Measurements from ENCODE around the gene HOXA13. TPM values are rescaled to one million over a fixed set of nuclear protein-coding genes. Genes with fewer than 3 reads are reported as not detected.

HOXA13 gene
- total and polyA plus RNA-seq, 4 donors = not detected

- no peaks in the 10 kb centered on the region for H3K36me3 ChIP-seq (ENCODE audit: control insufficient read depth in 4 of 4, insufficient read depth in 4 of 4, low read length in 4 of 4)
- DNase-seq (no peak), ATAC-seq (ENCODE audit: insufficient read depth, low FRiP score) (no peak)
- WGBS, 2 donors = 9 to 16% methylated on average over 10 of the region's 10 CpGs
- H3K4me1 ChIP-seq (ENCODE audit: control insufficient read depth in 5 of 5, insufficient read depth in 5 of 5, low read length in 5 of 5) = peaks cover 0 to 31% (median 3%) of the 10 kb centered on the region in 5 donors
- TF ChIP-seq CTCF (IDR thresholded peaks at IDR 0.05; ENCODE audit: control extremely low read depth, extremely low read depth) = no peak
- no peak overlapping the region for H3K27ac ChIP-seq (ENCODE audit: low read depth in 1 of 2, low read length in 1 of 2)
- no peak overlapping the region for H3K4me3 ChIP-seq
- H3K9ac ChIP-seq (ENCODE audit: insufficient read depth in 1 of 2, low read length in 2 of 2) = no peak overlapping the region
- peaks cover 0 to 13% (median 0%) of the 10 kb centered on the region in 4 donors for H3K9me3 ChIP-seq (ENCODE audit: control insufficient read depth in 4 of 4, insufficient read depth in 3 of 4, low read length in 3 of 4)
- peaks cover 0 to 90% (median 90%) of the 10 kb centered on the region in 3 donors for H3K27me3 ChIP-seq (ENCODE audit: control insufficient read depth in 3 of 3, insufficient read depth in 3 of 3, low read length in 2 of 3)
These were observed 3.6 kb upstream of the HOXA13 start for GRCh38 chr7:27203365-27203953.

- Histone ChIP-seq H3K9me3 (ENCODE audit: control insufficient read depth in 4 of 4, insufficient read depth in 3 of 4, low read length in 3 of 4) (peaks cover 0 to 17% (median 0%) of the 10 kb centered on the region in 4 donors), H3K27me3 (ENCODE audit: control insufficient read depth in 3 of 3, insufficient read depth in 3 of 3, low read length in 2 of 3) (peaks cover 0 to 90% (median 90%) of the 10 kb centered on the region in 3 donors), H3K4me3 (no peak overlapping the region), H3K4me1 (ENCODE audit: control insufficient read depth in 5 of 5, insufficient read depth in 5 of 5, low read length in 5 of 5) (peaks cover 0 to 34% (median 3%) of the 10 kb centered on the region in 5 donors), H3K9ac (ENCODE audit: insufficient read depth in 1 of 2, low read length in 2 of 2) (no peak overlapping the region), H3K36me3 (ENCODE audit: control insufficient read depth in 4 of 4, insufficient read depth in 4 of 4, low read length in 4 of 4) (no peaks in the 10 kb centered on the region), H3K27ac (ENCODE audit: low read depth in 1 of 2, low read length in 1 of 2) (no peak overlapping the region)
- DNase-seq (peak in 1 of 3 donors; percentile 39), ATAC-seq (ENCODE audit: insufficient read depth, low FRiP score) (no peak)
- 6 to 10% methylated on average over 3 of the region's 3 CpGs for WGBS, 2 donors
- TF ChIP-seq CTCF (IDR thresholded peaks at IDR 0.05; ENCODE audit: control extremely low read depth, extremely low read depth) = no peak
These were observed 2.9 kb upstream of the HOXA13 start for GRCh38 chr7:27202862-27203134.

- 14 to 21% methylated on average over 30 of the region's 30 CpGs for WGBS, 2 donors
- no peak for TF ChIP-seq CTCF (IDR thresholded peaks at IDR 0.05; ENCODE audit: control extremely low read depth, extremely low read depth)
- Histone ChIP-seq H3K9ac (ENCODE audit: insufficient read depth in 1 of 2, low read length in 2 of 2) (no peak overlapping the region), H3K4me3 (no peak overlapping the region), H3K4me1 (ENCODE audit: control insufficient read depth in 5 of 5, insufficient read depth in 5 of 5, low read length in 5 of 5) (peaks cover 0 to 34% (median 3%) of the 10 kb centered on the region in 5 donors), H3K27ac (ENCODE audit: low read depth in 1 of 2, low read length in 1 of 2) (no peak overlapping the region), H3K9me3 (ENCODE audit: control insufficient read depth in 4 of 4, insufficient read depth in 3 of 4, low read length in 3 of 4) (peaks cover 0 to 17% (median 0%) of the 10 kb centered on the region in 4 donors), H3K36me3 (ENCODE audit: control insufficient read depth in 4 of 4, insufficient read depth in 4 of 4, low read length in 4 of 4) (no peaks in the 10 kb centered on the region), H3K27me3 (ENCODE audit: control insufficient read depth in 3 of 3, insufficient read depth in 3 of 3, low read length in 2 of 3) (peaks cover 0 to 90% (median 90%) of the 10 kb centered on the region in 3 donors)
- ATAC-seq (ENCODE audit: insufficient read depth, low FRiP score) (no peak), DNase-seq (peak in 1 of 3 donors; percentile 47)
These were observed 2.3 kb upstream of the HOXA13 start for GRCh38 chr7:27202018-27202861.

Measured in lung (tissue), 12 donors.